ENCODE results near the gene SEMG2. TPM values are rescaled to one million over a fixed set of nuclear protein-coding genes. Genes with fewer than 3 reads are reported as not detected.
A peak's percentile ranks its signal among the peaks of the same experiment; 100 is the strongest.

The SEMG2 gene
- total RNA-seq, 1 donor from 2014 or later = not detected

DNA sequence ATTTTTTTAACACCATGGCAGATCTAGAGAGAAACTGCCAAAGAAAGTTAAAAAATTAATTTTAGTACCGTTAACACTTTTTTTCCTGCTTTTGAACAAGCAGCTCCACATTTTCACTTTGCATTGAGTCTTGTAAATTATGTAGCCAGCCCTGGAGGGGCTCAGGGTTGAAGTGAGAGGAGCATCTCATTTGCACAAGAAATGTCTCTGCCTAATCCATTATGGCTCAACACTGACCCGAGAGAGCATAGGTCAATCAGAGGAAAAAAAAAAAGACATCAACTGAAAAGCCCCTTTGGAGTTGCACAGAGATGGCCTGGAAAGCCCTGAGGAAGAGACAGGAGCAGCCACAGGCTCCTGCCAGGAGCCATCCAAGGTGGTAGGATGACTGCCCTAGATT lies 37.5 kb downstream of the SEMG2 start:
- no peak for FAIRE-seq
- Histone ChIP-seq H3K4me3 (ENCODE audit: low read depth, low read length) (no peak overlapping the region), H3K36me3 (ENCODE audit: control insufficient read depth, insufficient read depth, low read length) (no peaks in the 10 kb centered on the region), H3K27me3 (ENCODE audit: control insufficient read depth, insufficient read depth, low read length) (peaks cover 2% of the 10 kb centered on the region)
- TF ChIP-seq CTCF (IDR thresholded peaks at IDR 0.05; ENCODE audit: insufficient read depth, low read length, severe bottlenecking) = no peak
- no peak for DNase-seq (ENCODE audit: low read depth)

- Histone ChIP-seq H3K36me3 (ENCODE audit: control insufficient read depth, insufficient read depth, low read length) (no peaks in the 10 kb centered on the region), H3K27me3 (ENCODE audit: control insufficient read depth, insufficient read depth, low read length) (peaks cover 2% of the 10 kb centered on the region), H3K4me3 (ENCODE audit: low read depth, low read length) (no peak overlapping the region)
- DNase-seq (ENCODE audit: low read depth) (no peak), FAIRE-seq (no peak)
- TF ChIP-seq CTCF (IDR thresholded peaks at IDR 0.05; ENCODE audit: insufficient read depth, low read length, severe bottlenecking) = no peak
These were observed 42.5 kb downstream of the SEMG2 start for GRCh38 chr20:45263556-45264266.

DNA sequence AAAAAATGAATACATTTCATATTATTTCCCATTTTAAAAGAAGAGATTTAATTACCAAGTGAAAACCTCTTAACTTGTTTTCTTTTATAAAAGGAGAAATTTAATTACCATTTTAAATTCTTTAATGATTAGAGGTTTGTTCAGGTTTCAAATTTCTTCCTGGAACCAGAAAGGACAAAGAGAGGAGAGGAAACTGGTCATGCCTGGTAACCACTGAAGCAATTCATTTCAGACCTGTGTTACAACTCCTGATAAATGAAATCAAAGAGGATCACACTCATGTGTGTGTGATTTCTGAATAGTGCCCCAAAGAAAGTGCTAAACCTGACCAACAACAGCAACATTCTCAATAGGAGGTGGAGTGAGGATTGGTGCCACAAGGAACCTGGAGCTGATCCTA lies 45.8 kb downstream of the SEMG2 start:
- H3K4me3 ChIP-seq (ENCODE audit: low read depth, low read length) = no peak overlapping the region
- no peaks in the 10 kb centered on the region for H3K36me3 ChIP-seq (ENCODE audit: control insufficient read depth, insufficient read depth, low read length)
- no peak for FAIRE-seq
- DNase-seq (ENCODE audit: low read depth) = peak; percentile 56
- no peak for TF ChIP-seq CTCF (IDR thresholded peaks at IDR 0.05; ENCODE audit: insufficient read depth, low read length, severe bottlenecking)
- peaks cover 2% of the 10 kb centered on the region for H3K27me3 ChIP-seq (ENCODE audit: control insufficient read depth, insufficient read depth, low read length)

DNA sequence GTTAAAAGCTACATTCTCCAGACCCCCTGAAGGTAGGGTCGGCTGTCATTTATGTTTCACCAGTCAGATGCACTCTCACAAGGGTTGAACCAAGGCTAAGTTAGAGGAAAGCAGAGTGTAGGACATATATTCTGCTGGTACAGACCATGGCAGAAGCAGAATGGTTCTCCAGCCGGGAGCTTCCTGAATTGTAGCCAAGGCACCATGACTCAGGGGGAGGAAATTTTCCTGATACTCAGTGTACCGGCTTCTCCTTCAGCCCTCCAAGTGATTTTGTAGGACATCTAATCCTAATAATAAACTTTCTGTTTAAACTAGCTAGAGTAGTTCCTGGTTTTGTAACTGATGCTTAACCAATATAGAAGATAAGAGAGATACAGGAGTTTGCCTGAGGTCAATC lies 47.4 kb downstream of the SEMG2 start:
- FAIRE-seq (no peak), DNase-seq (ENCODE audit: low read depth) (peak; percentile 48)
- no peak for TF ChIP-seq CTCF (IDR thresholded peaks at IDR 0.05; ENCODE audit: insufficient read depth, low read length, severe bottlenecking)
- H3K27me3 ChIP-seq (ENCODE audit: control insufficient read depth, insufficient read depth, low read length) = peaks cover 2% of the 10 kb centered on the region
- H3K4me3 ChIP-seq (ENCODE audit: low read depth, low read length) = no peak overlapping the region
- no peaks in the 10 kb centered on the region for H3K36me3 ChIP-seq (ENCODE audit: control insufficient read depth, insufficient read depth, low read length)

- Histone ChIP-seq H3K4me3 (ENCODE audit: low read depth, low read length) (no peak overlapping the region), H3K36me3 (ENCODE audit: control insufficient read depth, insufficient read depth, low read length) (no peaks in the 10 kb centered on the region), H3K27me3 (ENCODE audit: control insufficient read depth, insufficient read depth, low read length) (peaks cover 2% of the 10 kb centered on the region)
- DNase-seq (ENCODE audit: low read depth) = no peak
- no peak for TF ChIP-seq CTCF (IDR thresholded peaks at IDR 0.05; ENCODE audit: insufficient read depth, low read length, severe bottlenecking)
- no peak for FAIRE-seq
These were observed 47.9 kb downstream of the SEMG2 start for GRCh38 chr20:45269056-45269455.

DNA sequence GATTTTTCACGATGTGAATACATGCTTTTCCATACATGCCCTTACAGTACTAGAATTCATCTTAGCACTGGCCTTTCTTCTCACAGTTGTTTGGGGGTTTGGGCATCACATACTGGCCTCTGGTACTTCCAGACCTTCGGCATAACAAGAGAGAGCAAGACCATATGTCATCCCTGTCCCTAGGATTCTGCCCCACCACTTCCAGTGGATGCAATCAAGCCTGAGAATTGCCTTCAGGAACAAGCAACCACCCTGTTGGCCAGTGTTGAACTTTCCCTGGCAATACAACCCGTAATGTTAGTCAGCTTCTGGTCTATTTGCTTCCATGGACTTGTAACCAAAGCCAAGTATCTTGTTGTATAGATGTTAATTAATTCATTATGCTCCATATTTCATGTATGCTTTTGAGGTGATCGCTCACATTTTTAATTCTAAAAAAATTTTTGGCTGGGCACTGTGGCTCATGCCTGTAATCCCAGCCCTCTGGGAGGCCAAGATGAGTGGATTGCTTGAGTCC lies 48.6 kb downstream of the SEMG2 start:
- FAIRE-seq = peak; percentile 80
- no peak overlapping the region for H3K4me3 ChIP-seq (ENCODE audit: low read depth, low read length)
- H3K27me3 ChIP-seq (ENCODE audit: control insufficient read depth, insufficient read depth, low read length) = peaks cover 2% of the 10 kb centered on the region

More for the DNA sequence above, 48.6 kb downstream of the SEMG2 start:
- TF ChIP-seq CTCF (IDR thresholded peaks at IDR 0.05; ENCODE audit: insufficient read depth, low read length, severe bottlenecking) = no peak
- H3K36me3 ChIP-seq (ENCODE audit: control insufficient read depth, insufficient read depth, low read length) = no peaks in the 10 kb centered on the region
- DNase-seq (ENCODE audit: low read depth) = no peak
